ENCODE results near the gene CORO2A.

Gene CORO2A

GRCh38 chr9:98219794-98220370 is 27.4 kb upstream of the CORO2A start:
- no peak for DNase-seq (ENCODE audit: low spot score)

GRCh38 chr9:98219364-98219716 is 26.9 kb upstream of the CORO2A start:
- DNase-seq (ENCODE audit: low spot score) = no peak

DNA sequence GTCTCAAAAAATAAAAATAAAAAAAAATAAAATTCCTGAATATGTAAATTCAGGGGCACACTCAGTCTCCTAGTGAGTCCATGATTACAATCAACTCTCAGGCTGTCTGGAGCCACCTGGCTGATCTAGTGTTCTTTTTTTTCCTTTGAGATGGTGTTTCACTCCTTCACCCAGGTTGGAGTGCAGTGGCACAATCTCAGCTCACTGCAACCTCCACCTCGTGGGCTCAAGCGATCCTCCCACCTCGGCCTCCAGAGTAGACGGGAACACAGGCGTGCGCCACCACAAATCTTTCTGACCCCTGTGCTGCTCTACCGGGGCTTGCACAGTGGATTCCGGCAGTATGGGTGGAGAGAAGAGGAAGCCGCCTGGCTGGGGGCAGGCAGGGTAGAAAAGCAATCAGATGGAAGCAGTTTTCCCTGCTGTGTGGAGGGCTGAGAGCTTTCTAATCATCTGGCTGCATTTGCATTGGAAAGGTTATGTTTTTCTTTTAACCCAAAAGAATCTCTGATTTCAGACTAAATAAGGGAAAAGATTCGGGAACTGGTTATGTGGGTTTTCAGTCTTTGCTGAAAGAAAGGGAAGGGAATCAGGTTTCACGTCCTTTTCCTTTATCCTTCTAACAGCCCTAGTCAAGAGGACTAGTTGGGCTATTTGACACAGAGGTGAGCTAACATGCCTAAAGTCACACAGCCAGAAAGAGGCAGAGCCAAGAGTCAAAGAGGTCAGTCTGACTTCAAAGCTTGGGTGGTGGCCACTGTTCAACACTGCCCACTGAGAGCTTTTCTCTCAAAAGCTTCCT is 26.3 kb upstream of the CORO2A start:
- DNase-seq (ENCODE audit: low spot score) = no peak

- DNase-seq (ENCODE audit: low spot score) = no peak
These were observed 24.8 kb upstream of the CORO2A start for GRCh38 chr9:98217255-98217654.

- no peak for DNase-seq (ENCODE audit: low spot score)
These were observed 24.0 kb upstream of the CORO2A start for GRCh38 chr9:98216391-98216790.

- no peak for DNase-seq (ENCODE audit: low spot score)
These were observed 23.4 kb upstream of the CORO2A start for GRCh38 chr9:98215821-98216220.

DNA sequence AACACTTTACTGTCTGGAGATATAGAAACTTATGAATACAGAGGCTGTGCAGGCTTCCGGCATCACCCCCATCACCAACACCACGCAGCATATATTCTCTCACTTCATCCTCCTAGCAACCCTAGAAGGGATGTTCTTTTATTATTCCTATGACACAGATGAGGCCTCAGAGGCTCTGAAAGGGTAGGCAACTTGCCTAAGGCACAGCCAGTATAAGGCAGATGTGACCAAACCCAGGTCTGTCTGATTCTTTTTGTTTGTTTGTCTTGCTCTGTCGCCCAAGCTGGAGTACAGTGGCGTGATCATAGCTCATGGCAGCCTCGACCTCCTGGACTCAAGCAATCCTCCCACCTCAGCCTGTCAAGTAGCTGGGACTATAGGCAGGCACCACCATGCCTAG is 22.8 kb upstream of the CORO2A start:
- DNase-seq (ENCODE audit: low spot score) = no peak

GRCh38 chr9:98214811-98215210 is 22.4 kb upstream of the CORO2A start:
- no peak for DNase-seq (ENCODE audit: low spot score)

GRCh38 chr9:98211260-98211659 is 18.8 kb upstream of the CORO2A start:
- no peak for DNase-seq (ENCODE audit: low spot score)

DNA sequence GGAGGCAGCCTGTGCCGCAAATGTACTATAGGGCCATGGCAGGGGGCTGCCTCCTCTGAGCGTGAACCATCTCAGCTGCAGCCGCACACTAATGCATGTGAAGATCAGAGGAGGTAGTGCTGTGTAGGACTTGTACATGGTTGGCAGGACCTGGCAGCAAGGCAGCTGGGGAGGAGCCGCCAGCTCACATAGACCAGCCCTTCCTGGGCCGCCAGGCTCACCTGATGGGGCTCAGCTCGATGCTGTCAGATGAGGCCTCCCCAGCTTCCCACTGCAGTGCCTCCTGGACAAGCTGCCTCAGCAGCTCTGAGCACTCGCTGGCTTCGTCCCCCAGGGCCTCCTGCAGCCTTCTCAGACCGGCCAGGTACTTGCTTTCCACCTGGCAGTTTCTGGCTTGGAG is 18.0 kb upstream of the CORO2A start:
- DNase-seq (ENCODE audit: low spot score) = no peak

DNA sequence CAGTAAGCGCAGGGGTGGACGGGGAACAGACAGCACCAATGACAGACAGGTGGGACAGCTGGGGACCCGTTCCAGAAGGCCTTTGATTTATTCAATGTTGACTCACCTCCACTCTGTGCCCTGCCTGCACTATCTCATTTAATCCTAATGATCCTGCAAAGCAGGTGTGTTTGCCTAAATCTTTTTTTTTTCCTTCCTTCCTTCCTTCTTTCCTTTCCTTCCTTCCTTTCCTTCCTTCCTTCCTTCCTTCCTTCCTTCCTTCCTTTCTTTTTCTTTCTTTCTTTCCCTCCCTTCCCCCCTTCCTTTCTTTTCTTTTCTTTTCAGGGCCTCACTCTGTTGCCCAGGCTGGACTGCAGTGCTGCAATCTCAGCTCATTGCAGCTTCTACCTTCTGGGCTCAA is 17.1 kb upstream of the CORO2A start:
- DNase-seq (ENCODE audit: low spot score) = no peak

DNA sequence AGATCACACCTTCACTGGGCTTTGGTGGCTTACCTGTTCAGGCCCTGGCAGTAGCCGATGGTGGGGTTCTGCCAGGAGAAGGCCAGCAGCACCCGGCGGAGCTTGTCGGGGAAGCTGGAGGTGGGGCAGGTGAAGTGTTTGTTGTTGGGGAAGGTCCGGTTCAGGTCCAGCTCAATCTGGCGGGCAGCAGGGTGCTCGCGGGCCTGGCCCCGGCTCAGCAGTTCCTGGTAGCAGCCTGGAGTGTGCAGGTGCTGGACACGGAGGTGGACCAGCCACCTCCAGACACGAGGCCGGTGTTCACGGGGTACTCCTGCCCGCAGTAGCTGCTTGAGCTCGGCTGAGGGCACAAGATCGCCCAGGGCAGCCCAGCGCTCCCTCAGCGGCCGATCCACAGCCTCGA is 16.2 kb upstream of the CORO2A start:
- DNase-seq (ENCODE audit: low spot score) = no peak

- no peak for DNase-seq (ENCODE audit: low spot score)
These were observed 15.2 kb upstream of the CORO2A start for GRCh38 chr9:98207606-98208005.

DNA sequence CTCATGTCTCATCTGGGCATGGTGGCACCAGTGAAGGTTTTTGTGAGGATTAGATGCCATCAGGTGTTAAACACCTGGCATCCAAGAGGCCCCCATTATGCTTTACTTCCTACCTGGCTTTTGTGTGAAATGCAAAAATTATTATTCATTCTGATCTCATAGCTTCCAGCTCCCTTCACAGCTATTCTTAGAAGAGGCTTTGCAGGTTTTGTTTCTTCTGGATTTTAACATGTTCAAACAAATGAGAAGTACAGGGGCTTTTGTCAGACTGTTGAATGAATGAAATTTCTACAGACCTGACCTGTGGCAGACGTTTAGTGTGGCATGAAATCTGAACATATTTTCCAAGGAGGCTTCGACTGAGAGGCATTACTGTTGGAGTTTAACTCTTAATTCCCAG is 14.3 kb upstream of the CORO2A start:
- DNase-seq (ENCODE audit: low spot score) = no peak

DNA sequence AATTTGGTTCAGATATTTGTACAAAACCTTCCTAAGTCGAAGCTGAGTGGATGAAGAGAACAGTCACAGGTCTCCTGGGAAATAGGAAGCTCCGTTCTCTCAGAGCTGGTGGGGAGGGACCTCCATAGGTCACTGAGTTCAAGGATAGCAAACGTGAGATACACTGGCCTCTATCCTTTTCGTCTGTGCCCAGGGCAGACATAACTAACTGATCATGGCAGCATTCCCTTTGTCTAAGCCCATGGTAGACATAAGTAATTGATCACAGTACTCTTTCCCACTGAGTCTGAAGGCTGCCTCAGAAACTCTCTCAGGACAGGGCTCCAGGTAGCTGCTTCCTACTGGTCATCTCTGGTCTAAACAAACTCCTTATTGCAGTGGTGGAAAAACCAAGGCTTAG is 12.3 kb upstream of the CORO2A start:
- DNase-seq (ENCODE audit: low spot score) = no peak

DNA sequence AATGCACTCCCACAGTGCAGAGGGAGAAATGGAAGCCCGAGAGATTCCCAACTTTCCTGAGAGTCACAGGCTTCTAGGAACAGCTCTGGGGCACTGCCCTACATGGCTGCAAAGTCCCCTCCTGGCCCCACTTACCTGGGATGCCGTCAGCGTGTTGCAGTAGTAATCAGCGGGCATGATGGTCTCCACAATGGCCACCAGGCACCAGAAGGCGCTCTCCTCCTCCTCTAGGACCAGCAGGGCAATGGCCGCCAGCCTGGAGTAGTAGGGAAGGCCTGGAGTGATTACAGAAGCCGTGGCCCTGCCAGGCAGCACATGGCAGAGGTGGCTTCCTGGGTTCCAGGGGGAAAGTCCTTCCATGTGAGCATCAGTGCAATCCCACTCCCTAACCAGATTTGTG is 10.7 kb upstream of the CORO2A start:
- DNase-seq (ENCODE audit: low spot score) = no peak

DNA sequence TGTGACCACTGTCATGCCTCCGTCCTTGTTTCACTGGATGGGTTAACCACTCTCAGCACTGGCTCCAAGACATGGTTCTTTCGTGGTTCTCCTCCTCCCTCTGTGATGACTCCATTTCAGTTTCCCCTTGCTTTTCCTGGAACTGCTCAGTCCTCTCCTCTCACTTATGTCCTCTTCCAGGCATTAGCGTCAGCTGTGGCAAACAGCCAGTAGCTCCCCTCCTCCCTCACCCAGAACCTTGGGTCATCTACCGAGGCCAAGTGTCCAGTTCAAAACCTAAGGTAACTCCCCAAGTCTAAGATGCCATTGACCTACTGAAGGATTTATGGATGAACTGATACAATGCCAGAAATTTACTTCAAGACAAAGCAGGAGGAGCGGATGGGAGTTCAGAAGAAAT is 9.8 kb upstream of the CORO2A start:
- DNase-seq (ENCODE audit: low spot score) = no peak

DNA sequence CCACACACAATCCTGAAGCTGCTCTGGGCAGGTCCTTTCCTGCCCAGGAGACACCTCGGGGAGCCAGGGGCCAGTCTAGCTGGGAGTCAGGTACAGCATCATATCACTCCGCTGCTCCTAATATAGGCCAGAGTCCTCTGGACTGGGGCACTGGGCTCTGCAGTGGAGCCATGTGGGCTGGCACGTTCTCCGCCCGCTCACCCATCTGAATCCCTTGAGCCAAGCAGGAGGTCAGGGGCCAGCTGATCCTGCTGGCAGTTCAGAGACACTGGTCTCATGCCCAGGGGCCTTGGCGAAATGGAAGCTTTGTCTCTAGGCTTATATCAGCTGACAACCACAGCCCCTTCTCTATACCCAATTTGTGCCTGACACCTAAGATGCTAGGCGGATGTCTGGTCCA is 9.3 kb upstream of the CORO2A start:
- no peak for DNase-seq (ENCODE audit: low spot score)

- no peak for DNase-seq (ENCODE audit: low spot score)
These were observed 8.7 kb upstream of the CORO2A start for GRCh38 chr9:98201102-98201501.

DNA sequence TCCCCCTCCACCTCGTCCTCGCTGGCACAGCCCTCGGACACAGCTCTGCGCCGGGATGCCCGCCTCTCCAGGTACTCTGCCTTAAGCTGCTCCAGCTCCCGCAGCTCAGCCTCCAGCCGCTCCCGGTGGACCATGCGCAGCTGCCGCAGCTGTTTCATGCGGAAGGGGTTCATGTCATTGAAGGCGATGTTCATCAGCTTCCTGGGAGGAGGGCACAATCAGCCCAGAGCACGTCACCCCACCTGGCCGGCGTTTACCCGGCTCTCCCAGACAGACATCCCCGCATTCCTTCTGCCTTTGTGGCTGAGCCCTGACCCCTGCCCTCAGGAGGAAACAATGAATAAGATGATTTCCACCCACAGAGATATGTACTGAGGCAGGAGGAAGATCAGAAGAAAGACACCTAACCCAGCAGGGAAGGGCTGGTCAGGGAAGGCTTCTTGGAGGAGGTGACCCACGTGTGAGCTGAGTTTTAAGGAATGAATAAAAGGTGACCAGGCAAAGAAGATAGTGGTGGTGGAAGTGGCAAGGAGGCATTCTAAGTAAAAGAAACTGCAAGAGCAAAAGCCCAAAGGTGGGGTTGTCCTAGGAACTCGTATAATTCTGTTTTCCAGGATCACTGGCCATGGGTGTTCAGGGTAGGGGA is 7.1 kb upstream of the CORO2A start:
- DNase-seq (ENCODE audit: low spot score) = no peak

GRCh38 chr9:98195671-98196070 is 3.2 kb upstream of the CORO2A start:
- DNase-seq (ENCODE audit: low spot score) = no peak

- DNase-seq (ENCODE audit: low spot score) = no peak
These were observed 1.0 kb upstream of the CORO2A start for GRCh38 chr9:98193336-98193944.
